Stimulated activated CD8-positive, alpha-beta memory T cell treated with anti-CD3 and anti-CD28 coated beads, Interleukin-7, amount 100 ng/mL, for 1 hour (primary cell): ENCODE measurements around the gene CSAD.

ENCODE experiments used
- DNase-seq, 2 donors: peaks; one replicate each; pipeline ENCODE4 v3.0.0-alpha.2; 2020; ENCODE audit warnings: low read depth in 2 of 2

CSAD gene, protein sequence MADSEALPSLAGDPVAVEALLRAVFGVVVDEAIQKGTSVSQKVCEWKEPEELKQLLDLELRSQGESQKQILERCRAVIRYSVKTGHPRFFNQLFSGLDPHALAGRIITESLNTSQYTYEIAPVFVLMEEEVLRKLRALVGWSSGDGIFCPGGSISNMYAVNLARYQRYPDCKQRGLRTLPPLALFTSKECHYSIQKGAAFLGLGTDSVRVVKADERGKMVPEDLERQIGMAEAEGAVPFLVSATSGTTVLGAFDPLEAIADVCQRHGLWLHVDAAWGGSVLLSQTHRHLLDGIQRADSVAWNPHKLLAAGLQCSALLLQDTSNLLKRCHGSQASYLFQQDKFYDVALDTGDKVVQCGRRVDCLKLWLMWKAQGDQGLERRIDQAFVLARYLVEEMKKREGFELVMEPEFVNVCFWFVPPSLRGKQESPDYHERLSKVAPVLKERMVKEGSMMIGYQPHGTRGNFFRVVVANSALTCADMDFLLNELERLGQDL

DNA sequence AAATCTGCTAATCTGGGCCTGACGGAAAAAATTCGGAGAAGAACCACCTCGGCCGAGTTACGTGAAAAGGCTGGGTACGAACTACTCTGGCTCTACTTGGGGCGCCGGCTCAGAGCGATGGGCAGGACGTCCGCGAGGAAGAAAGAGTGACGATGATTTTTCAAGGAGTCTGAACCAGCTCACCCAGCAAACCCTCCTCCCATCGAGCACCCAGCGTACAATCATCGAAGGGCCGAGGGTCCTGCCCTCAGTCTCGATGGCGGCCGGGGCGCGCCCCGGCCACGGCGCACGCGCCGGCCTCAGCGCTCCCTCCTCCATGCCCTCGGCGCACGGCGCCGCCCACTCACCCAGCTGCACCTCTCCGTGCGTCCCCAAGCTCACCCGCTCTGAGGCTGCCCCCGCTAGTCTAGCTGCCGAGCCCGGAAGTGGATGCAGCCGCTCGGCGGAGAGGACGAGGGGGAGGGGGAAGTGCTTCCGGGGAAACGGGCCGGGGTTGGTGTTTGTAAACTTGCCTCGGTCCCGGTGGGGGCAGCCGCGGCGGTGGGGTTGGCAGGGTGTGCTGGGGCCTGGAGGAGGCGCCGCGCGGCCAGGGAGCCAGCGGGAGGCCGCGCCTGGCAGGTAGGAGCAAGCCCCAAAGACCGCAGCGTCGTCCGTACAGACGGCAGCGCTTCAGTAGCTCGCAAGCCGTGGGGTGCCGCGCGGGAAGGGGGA is at the start of gene CSAD, which contains the start of gene ZNF740:
CSAD (minus strand) TSS at position 706 of the 711 bp plus-strand sequence. CDS start 7,455 bp downstream, outside the sequence.
ZNF740 (plus strand) TSS at position 503 of the 711 bp plus-strand sequence. CDS start 1,262 bp downstream, outside the sequence.
- peak; percentile 90 to 94 for DNase-seq

DNA sequence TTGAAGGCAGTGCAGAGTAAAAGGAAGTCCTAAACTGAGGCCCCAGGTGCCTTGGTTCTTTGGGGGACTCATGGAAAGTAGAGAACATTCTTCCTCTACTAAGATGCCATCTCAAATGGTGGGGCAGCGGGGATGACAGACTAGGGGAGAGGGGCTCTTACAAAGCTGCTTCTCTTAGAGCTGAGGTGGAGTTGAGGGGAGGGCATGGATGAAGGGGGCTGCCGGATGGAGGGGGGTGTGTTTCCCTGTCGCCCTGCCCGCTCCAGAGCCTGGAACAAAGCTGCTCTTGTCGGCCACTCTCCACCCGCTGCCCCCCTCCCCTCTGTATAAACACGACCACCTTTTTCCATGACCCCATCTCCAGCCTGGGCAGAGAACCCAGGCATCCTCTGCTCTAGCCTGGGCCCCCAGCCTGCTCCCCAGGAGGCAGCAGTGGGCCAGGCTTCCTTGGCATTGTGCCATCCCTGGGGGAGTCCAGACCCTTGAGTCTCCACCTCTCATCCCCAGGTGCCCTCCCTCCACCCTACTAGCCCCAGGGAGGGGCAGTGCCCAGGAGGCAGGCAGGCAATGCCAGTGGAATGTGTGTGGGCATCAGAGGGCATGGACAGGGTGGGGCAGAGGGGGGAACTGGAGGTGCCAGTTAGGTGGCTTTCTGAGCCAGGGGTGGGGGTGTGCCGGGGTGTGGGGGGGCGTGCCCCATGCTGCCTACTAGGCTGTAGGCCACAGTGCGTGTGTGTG is 49.6 kb upstream of the CSAD start:
- no peak for DNase-seq

DNA sequence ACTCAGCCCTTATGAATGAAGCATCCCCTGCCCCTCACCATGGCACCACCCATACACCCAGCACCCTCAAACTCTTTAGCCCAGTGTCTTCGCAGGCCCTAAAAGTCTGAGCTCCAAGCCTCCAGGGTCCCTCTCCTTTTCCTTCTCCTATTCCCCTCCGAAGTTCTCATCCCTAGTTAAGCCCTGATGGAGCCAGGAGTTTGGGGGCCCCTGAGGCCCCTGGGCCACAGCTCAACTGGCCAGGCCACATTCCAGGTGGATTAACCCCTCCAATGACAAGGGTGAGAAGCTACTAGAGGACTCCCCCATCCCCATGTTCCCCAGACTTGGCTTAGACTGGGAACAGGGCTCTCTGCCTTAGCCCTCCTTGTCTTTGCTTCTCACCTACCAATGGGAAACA is 48.7 kb upstream of the CSAD start:
- DNase-seq: no peak

DNA sequence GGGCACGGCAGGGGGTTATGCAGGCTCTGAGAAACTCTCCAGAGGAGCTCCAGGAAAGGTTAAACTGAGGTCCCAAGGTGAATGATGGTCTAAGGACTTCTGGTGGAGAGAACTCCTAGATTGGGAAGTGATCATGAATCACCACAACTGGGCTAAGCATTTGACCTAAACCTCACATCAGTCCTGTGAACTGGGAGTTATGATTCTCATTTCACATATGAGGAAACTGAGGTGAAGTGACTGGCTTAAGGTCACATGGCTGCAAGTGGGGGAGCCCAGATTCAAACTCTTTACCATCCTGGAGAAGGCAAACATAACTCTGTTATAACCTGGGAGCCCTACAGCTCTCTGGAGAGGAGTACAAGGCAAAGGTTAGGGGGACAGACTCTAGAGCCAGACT is 47.1 kb upstream of the CSAD start:
- DNase-seq: no peak

DNA sequence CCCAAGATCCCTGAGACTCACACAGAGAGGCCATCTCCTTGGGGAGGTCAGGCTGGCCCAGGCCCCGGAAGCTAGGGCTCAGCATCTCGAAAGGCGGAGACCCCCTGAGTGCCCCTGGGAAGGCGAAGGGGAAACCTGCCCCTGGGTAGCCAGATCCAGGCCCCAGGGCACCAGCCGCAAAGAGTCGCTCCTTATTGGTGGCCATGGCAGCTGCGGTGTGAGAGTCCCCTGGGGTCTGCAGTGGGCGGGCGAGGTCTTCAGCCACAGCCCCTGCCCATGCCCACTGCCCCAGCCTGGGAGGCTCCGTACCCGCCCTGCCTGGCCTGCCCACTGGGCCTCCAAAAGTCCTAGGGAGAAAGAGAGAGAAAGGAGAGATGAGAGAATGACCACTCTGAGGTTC is 46.6 kb upstream of the CSAD start:
- no peak for DNase-seq

DNA sequence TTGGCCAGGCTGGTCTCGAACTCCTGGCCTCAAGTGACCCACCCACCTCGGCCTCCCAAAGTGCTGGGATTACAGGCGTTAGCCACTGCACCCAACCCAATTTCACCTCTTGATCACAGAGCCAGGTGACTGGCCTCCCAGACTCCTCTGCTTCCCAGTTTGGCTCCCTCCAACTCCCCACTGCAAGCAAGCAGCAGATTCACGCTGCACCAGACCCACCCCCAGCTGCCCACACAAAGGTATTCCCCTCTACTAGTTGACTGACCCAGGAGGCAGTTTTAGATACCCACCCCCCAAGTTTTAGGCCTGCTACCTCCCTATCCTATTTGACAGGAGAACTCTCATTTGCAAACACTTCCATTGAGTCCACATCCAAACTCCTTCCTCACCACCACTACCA is 46.1 kb upstream of the CSAD start:
- DNase-seq: no peak

DNA sequence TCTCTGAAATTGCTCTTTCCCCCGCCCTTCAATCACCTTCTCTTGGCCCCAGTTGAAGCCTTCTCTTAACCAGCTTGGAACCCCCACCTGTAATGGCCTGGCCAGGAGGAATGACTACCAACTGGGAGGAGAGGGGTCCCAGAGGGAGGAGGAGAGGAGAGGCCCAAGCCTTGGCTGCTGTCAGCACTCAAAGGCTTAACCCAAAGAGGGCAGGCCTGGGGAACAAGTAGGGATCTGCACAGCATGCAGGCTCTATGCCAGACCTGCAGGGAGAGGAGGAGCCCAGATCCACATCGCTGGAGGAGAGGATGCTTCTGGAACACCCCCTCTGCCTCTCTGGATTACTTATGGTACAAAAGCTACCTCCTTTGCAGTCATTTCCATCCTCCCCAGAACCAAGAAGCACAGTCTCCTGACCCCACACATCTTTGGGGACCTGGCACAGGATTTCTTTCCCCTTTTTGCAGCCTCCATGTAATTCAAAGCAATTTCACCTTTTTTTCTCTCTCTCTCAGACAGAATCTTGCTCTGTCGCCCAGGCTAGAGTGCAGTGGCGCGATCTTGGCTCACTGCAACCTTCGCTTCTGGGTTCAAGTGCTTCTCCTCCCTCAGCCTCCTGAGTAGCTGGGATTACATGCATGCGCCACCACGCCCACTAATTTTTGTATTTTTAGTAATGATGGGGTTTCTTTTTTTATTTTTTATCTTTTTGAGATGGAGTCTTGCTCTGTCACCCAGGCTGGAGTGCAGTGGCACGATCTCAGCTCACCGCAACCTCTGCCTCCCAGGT is 45.1 kb upstream of the CSAD start:
- no peak for DNase-seq

DNA sequence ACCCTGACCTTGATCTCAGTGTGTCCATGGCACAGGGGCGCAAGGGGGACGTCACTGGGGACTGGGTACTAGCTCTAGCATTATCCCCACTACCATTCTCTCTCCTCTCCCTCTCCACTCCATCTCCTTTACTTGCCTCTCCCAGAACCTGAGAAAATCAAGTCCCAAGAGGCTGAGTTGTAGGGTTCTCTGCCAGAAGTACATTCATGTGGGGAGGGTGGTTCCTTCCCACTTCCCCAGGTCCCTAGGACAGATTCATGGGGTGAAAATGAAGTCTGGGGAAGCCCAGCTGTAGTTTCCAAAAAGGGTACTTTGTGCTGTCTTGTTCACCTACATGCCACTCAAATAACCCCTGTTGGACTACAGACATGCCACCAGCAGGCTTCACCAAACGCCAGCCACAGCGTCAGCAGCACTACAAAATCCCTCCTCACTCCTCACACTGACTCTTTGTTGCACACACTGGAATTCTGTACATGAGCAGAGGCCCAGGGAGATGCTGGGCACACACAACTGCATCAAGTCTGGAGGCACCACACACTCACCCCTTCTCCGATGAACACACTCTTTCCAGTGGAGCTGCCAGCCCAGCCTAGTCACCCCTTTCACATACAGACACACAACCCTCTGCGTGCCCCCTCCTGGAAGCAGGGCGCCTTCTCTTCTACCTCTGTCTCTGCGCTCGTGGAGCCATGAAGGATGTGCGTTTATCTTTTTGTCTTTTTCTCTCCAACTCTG is 44.3 kb upstream of the CSAD start:
- no peak for DNase-seq

DNA sequence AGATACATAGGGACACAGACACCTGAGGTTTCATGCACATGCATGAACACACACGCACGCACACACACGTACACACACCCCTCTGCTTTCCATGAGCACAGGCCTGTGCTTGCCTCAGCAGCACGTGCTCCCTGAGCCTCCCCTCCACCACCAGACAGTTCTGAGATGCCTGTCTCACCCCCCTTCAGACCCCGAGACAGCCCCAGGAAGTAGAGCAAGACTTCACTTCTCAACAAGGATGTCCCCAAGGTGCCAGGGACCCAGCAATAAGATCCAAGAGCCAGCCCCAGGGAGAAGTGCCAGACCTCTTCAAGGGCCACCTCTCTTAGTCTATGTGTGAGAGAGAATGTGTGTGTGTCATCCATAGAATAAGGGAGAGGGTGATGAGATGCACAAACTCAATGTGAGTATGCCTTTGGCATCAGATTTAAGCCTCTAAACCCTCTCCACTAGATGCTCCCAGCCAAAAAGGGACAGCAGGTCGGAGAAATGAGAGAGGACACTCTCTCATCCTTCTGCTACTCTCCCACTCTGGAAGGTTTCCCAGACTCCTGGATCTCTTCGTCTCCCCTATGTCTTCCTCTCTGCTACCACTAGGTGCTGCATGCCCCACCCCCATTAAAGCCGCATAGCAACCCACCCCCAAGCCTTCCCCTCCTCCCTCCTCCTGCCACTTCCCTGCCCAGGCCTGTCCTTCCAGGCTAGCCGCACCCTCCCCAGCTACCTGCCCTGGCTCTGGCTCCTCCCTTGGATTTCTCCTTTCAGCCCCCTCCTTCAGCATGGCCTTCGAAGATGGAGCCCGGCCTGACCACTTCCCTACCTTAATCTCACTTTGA is 43.6 kb upstream of the CSAD start:
- no peak for DNase-seq

DNA sequence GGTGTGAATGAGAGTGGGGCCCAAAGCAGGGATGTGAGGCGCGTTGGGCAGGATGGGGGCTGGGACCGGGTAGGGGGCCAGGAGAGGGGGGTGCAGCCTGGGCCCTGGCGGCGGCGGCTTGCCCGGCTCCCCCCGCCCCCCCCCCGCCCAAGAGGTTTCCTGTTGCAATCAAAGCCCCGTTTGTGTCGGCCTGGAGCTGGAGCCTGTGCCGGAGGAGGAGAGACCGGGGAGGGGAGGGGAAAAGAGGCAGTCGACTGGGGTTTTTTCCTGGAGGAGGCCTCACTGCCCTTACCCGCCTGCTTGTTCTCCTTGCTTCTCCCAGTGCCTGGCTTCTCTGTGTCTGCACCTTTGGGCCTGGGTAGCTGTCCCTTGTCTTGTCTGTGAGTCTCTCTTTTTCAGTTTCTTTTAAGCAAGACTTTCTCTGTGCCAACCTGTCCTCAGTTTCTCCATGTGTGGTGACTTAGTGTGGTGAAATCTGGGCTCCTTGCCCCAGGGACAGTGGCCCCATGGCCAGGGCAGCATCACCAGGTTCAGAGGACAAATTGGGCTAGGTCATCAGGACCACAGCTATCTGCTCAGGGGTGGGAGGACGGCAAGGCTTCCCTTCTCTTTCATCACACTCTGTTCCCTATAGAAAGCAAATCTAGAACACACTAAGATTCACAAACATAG is 42.8 kb upstream of the CSAD start:
- no peak for DNase-seq

DNA sequence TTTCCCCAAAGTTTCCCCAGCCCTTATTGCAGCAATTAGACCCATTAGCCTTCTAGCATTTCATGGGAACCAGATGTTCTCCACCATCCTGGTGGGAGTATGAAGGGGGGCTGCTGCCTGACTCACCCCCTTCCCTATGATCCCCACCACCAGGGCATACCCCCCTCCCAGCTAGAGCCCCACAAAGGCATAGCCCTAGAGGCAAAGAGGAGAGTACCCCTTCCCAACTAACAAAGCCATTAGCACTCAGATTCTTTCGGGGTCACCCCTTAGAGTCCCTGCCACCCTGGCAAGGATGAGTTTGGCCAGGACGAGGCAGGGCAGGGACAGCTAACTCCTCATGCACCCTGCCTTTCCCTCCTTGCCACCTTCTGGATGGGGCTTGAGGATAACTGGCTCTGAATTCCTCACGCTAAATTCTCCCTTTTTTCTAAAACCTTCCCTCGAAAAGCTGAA is 42.1 kb upstream of the CSAD start:
- DNase-seq: no peak

DNA sequence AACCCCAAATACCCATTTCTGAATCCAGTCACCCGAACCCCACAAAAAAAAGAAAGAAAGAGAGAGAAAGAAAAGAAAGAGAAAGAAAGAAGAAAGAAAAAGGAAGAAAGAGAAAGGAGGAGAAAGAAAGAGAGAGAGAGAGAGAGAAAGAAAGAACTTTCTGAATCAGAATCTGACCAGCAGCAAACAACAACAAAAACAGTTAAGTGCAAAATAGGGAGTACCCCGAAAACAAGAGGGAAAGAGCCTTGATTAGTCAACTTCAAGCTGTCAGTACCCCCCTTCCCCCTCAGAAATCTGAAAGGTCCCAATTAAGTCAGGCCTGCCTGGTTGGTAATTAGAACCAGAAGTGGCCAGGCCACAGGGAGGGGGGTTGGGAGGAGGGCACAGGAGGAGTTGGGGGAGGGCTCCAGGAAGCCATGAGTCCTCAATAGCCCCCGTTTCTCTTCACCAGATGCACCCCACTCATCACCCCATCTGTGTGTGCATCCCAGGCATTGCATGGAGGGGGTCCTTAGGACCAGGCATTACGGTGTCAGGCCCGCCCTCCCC is 41.5 kb upstream of the CSAD start:
- no peak for DNase-seq

DNA sequence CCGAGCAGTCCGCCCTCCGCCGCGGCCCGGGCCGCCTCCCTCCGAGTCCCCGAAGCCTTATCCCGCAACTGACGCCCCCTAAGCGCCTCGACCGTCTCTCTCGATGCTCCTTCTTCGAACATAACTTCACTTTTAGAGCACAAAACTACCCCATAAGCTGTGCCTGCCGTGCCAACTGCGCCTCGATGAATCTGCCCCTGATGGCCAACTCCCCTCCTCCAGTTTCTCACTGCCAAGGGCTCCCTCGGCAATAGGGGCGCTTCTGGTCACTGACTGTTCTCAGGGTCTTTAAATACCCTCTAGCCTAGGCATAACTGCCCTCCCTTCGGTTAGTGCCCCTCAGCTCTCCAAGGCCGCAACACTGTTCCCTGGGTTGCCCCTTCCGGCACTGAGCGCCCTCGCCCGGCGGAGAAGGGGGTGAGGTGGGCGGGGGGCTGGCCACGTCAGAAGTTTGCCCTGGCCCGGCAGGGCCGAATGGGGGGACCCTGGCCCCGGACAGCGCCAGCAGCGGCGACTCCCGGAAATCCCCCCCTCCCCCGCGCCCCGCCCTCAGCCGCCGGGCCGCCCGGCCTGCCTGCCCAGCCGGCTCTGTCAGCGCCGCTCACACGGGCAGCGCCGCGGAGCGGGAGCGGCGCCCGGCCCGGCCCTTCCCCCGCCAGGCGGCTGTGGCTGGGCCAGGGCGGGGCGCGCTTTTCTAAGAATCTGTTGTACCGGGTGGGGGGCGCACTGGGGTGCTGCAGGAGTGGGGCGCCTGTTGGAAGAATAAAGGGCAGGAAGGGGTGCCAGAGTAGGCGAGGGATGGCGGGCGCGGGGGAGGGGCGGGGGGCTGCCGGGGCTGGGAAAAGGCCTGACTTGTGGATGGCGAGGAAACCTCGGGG is 40.7 kb upstream of the CSAD start:
- DNase-seq: peak in 1 of 2 donors; percentile 26

DNA sequence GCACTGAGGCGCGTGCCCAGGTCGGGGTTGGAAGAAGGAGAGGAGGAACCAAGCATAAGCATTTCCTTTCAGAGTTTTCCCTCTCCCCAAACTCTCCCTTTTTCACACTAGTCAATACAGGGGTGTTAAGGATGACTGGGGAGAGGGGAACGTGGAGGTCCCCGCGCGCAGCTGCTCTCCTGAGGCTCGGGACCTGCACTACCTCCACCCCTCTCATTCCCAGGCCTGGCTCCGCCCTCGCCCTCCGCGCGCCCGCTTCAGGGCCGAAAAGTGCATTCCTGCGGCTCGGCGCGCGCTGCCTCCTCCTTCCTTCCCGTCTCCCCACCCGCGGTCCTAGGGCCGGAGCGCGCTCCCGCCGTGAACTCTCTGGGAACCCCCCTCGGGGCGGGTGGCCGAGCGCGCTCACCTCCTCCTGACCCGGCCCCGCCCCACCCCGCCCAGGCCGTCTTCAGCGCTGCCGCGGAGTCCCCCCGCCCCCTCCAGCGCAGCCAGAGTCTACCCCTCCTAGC is 40.0 kb upstream of the CSAD start:
- DNase-seq: peak; percentile 54 to 63

DNA sequence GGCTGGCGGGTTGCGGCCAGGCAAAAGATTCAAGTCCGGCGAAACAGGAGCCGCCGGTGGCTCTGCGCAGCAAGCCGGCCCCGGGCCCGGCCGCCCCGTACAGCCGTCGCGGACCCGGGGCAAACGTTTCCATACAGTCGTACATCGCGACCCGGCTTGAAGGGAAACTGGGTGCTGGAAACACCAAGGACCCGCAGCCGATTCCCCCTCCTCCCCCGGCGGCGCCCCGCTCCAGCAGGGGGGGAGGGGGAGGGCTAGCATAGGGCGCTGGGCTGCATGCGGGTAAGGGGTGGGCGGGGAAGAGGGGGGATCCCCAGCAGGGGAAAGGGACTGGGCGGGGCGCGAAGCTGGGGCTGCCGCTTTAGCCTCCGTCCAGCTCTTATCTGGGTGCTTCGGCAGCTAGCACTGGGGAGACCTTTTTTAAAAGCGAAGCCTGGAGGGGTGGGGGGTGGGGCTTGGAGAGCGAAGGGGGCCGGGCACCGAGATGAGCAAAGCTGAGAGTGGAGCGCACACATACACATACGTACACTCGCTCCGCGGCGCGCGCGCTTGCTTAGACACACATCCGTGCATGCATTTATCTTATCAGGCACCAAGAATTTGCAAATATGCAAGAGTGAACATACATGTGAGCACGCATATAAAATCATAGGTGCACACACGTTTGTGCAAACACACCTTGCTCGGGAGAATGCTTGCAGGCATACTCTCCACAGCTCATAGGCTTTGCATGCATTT is 39.4 kb upstream of the CSAD start:
- peak; percentile 36 to 51 for DNase-seq

DNA sequence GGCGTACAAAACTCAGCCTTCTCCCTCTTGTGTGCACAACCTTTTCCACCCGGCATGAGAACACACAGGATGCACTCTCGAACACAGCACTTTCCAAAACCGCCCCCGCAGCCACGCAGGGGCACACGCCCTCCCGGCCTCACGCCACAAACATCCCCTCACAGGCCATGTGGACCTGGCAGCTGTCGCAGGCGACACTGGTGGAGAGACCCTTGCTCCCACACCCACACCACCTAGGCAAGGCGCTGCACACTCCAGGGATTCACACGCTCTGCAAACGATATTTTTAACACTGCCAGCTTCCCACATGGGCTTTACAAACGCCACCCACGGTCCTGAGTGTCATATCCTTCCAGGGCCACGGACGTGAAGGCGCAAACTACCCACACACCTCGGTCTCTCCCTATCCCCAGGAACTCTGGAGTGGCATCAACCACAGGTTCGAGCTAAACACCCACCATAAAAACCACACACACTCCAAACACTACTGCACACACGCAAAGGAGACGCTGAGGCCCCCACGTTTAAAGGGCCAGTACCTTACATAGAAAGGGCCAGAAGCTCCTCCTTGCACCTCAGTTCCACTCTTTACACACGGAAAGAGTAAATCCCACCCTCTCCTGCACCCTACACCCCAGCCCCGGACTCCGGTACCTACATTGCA is 38.7 kb upstream of the CSAD start:
- no peak for DNase-seq
